DOHH2 (cell line): ENCODE results near the gene PHRF1.

Experiments
- H3F3A ChIP-seq: fragments of 200-600 bp; sonication (generic), shearing (Covaris generic); 2 replicates; pipeline ENCODE4 v1.6.0; 2016; ENCODE audit warnings: antibody characterized with exemption, mild to moderate bottlenecking; ENCODE audit not compliant: control insufficient read depth, insufficient read depth
- H3K27ac ChIP-seq: fragments of 200-600 bp; sonication (generic); 2 replicates; pipeline ENCODE4 v1.5.1; 2014; ENCODE audit warnings: low read depth, mild to moderate bottlenecking, low read length, moderate library complexity
- H3K27me3 ChIP-seq: fragments of 200-600 bp; sonication (generic); 2 replicates; pipeline ENCODE4 v1.6.1; 2014; ENCODE audit warnings: mild to moderate bottlenecking, low read length, mixed read lengths; ENCODE audit not compliant: control insufficient read depth
- H3K36me3 ChIP-seq: fragments of 200-600 bp; sonication (generic); 2 replicates; pipeline ENCODE4 v1.6.1; 2014; ENCODE audit warnings: mild to moderate bottlenecking, low read length, moderate library complexity, mixed read lengths; ENCODE audit not compliant: control insufficient read depth
- H3K4me1 ChIP-seq: fragments of 200-600 bp; sonication (generic); 2 replicates; pipeline ENCODE4 v1.6.1; 2014; ENCODE audit warnings: mild to moderate bottlenecking, low read length, mixed read lengths; ENCODE audit not compliant: control insufficient read depth
- H3K4me2 ChIP-seq: fragments of 200-600 bp; sonication (generic); 2 replicates; pipeline ENCODE4 v1.6.0; 2014; ENCODE audit warnings: mild to moderate bottlenecking, low read length, moderate library complexity
- H3K4me3 ChIP-seq: fragments of 200-600 bp; sonication (generic); 2 replicates; pipeline ENCODE4 v1.5.1; 2014; ENCODE audit warnings: mild to moderate bottlenecking, low read length, mixed read lengths
- H3K79me2 ChIP-seq: fragments of 200-600 bp; sonication (generic); 2 replicates; pipeline ENCODE4 v1.6.1; 2014; ENCODE audit warnings: mild to moderate bottlenecking, low read length, mixed read lengths; ENCODE audit not compliant: control insufficient read depth
- H3K9me2 ChIP-seq: fragments of 200-600 bp; sonication (generic); replicated peaks from 2 replicates; pipeline ENCODE4 v1.6.1; 2014; ENCODE audit warnings: mild to moderate bottlenecking, low read length, mixed read lengths; ENCODE audit not compliant: control insufficient read depth
- H3K9me3 ChIP-seq: fragments of 200-600 bp; sonication (generic); 2 replicates; pipeline ENCODE4 v1.6.1; 2014; ENCODE audit warnings: antibody characterized with exemption, low read length, mixed read lengths; ENCODE audit not compliant: control insufficient read depth, insufficient read depth
- H4K20me1 ChIP-seq: fragments of 200-600 bp; sonication (generic); 2 replicates; pipeline ENCODE4 v1.6.0; 2014; ENCODE audit warnings: low read depth, mild to moderate bottlenecking, antibody characterized with exemption, low read length, moderate library complexity; ENCODE audit not compliant: control insufficient read depth, insufficient read depth
- CTCF ChIP-seq: fragments of 200-600 bp; sonication (generic); IDR thresholded peaks from one replicate; pipeline ENCODE4 v1.5.1; 2014; ENCODE audit warnings: antibody characterized with exemption, mild to moderate bottlenecking, low read depth, low read length; ENCODE audit not compliant: poor library complexity, severe bottlenecking
- EZH2phosphoT487 ChIP-seq: fragments of 200-600 bp; sonication (generic); IDR thresholded peaks from 2 replicates; pipeline ENCODE4 v1.6.1; 2017; ENCODE audit warnings: borderline replicate concordance, mild to moderate bottlenecking, antibody characterized with exemption, low read length, moderate library complexity, mixed read lengths

The PHRF1 gene

GRCh38 chr11:636511-637332, 60.5 kb downstream of the PHRF1 start, which contains the start of gene DRD4:
Gene DRD4, plus strand, starts transcription at chr11:637269. Its CDS starts 36 bp downstream, at chr11:637305.
- Histone ChIP-seq H3K4me2 (no peak within 1 kb of the TSS), H3K27me3 (no peaks in the 10 kb centered on the region), H3F3A (no peaks in the 10 kb centered on the region), H3K79me2 (no peaks in the 10 kb centered on the region), H3K4me1 (no peaks in the 10 kb centered on the region), H3K27ac (no peak within 1 kb of the TSS), H3K9me2 (no peaks in the 10 kb centered on the region), H3K9me3 (no peaks in the 10 kb centered on the region), H3K4me3 (no peak within 1 kb of the TSS), H3K36me3 (no peaks in the 10 kb centered on the region), H4K20me1 (no peaks in the 10 kb centered on the region)
- TF ChIP-seq EZH2phosphoT487 (no peak), CTCF (no peak)

GRCh38 chr11:637333-637592, 61.0 kb downstream of the PHRF1 start:
- Histone ChIP-seq H3K27ac (no peak overlapping the region), H3K4me1 (no peaks in the 10 kb centered on the region), H3K9me2 (no peaks in the 10 kb centered on the region), H4K20me1 (no peaks in the 10 kb centered on the region), H3K36me3 (no peaks in the 10 kb centered on the region), H3K79me2 (no peaks in the 10 kb centered on the region), H3K27me3 (no peaks in the 10 kb centered on the region), H3K9me3 (no peaks in the 10 kb centered on the region), H3F3A (no peaks in the 10 kb centered on the region), H3K4me2 (no peak overlapping the region), H3K4me3 (no peak overlapping the region)
- TF ChIP-seq EZH2phosphoT487 (no peak), CTCF (no peak)

- TF ChIP-seq EZH2phosphoT487 (no peak), CTCF (no peak)
- no peaks in the 10 kb centered on the region for H3K36me3 ChIP-seq
- H3F3A ChIP-seq: no peaks in the 10 kb centered on the region
- H4K20me1 ChIP-seq: no peaks in the 10 kb centered on the region
- no peaks in the 10 kb centered on the region for H3K79me2 ChIP-seq
- no peaks in the 10 kb centered on the region for H3K9me2 ChIP-seq
- H3K4me1 ChIP-seq: no peaks in the 10 kb centered on the region
- H3K27ac ChIP-seq: no peak overlapping the region
- no peaks in the 10 kb centered on the region for H3K27me3 ChIP-seq
- H3K9me3 ChIP-seq: no peaks in the 10 kb centered on the region
- no peak overlapping the region for H3K4me3 ChIP-seq
- H3K4me2 ChIP-seq: no peak overlapping the region
Observed at GRCh38 chr11:637593-638521, 61.6 kb downstream of the PHRF1 start.
